GM12875 (cell line): Measurements from ENCODE around the gene RBM4B.

Experiments
- H3K4me3 ChIP-seq: one replicate; pipeline ENCODE4 v1.5.1; 2011; ENCODE audit warnings: low read depth, low read length, control low read depth
- TF ChIP-seq, protein P1 (sequence below): IDR thresholded peaks from 2 replicates; pipeline ENCODE4 v1.5.1; 2011; ENCODE audit warnings: low read depth, mild to moderate bottlenecking, control low read depth, inconsistent platforms, low read length, moderate library complexity, borderline replicate concordance; ENCODE audit not compliant: insufficient read depth

RBM4B gene

DNA sequence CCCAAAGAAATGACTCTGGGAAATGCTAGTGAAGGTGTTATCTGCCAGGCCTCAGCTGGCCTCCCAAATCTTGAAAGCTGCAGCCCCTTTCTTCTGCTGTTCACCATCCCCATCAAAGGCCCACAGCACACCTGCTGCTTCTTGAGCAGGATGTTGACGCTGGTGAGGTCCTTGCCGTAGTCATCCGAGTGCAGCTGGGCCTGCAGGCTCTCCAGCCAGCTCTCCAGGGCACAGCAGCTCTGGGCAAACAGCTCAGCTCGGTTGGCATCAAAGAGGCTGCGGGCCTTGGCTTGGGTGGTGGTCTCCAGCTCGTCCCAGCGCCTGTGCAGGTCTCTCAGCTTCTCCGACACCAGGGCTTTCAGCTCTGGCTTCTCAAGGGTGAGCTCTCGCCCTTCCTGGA, 18.5 kb upstream of the RBM4B start:
- TF ChIP-seq, protein P1, sequence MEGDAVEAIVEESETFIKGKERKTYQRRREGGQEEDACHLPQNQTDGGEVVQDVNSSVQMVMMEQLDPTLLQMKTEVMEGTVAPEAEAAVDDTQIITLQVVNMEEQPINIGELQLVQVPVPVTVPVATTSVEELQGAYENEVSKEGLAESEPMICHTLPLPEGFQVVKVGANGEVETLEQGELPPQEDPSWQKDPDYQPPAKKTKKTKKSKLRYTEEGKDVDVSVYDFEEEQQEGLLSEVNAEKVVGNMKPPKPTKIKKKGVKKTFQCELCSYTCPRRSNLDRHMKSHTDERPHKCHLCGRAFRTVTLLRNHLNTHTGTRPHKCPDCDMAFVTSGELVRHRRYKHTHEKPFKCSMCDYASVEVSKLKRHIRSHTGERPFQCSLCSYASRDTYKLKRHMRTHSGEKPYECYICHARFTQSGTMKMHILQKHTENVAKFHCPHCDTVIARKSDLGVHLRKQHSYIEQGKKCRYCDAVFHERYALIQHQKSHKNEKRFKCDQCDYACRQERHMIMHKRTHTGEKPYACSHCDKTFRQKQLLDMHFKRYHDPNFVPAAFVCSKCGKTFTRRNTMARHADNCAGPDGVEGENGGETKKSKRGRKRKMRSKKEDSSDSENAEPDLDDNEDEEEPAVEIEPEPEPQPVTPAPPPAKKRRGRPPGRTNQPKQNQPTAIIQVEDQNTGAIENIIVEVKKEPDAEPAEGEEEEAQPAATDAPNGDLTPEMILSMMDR: no peak
- H3K4me3 ChIP-seq: no peak overlapping the region

GRCh38 chr11:66694732-66695207, 17.1 kb upstream of the RBM4B start:
- no peak overlapping the region for H3K4me3 ChIP-seq
- TF ChIP-seq, protein P1: peak; percentile 92

- TF ChIP-seq, protein P1: no peak
- no peak overlapping the region for H3K4me3 ChIP-seq
Measured at GRCh38 chr11:66694056-66694410, 16.3 kb upstream of the RBM4B start.

DNA sequence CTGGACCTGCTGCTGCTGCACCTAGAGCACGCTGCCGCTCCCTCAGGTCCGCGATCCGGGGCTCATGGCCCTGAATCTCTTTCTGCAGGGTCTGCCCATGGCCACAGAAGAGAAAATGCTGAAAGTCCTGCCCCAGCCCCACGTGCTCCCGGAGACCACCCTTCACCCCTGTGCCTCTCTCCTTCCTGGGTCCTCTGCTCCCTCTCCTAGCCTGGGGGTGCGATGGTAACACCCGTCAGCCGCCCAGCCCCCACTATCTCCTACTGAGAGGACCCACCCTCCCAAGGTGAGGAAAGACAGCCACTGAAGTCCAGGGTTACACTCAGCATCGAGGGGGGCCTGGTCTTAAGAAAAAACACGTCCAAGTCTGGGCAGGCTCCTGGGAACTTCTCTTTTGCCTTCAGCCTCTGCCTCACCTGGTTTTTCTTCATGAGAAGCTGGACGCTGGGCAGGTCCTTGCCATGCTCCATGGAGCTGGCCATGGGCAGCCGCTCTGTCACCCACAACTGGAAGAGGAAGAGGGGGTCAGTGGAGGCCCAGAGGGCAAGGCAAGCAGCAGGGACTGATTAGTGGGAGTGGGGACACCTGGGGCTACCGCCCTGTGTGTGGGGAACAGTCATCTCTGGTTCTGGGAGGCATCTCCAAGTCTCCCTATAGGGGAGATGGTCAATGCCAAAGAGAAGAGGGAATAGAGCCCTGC, 15.8 kb upstream of the RBM4B start:
- no peak overlapping the region for H3K4me3 ChIP-seq
- TF ChIP-seq, protein P1: no peak

- no peak overlapping the region for H3K4me3 ChIP-seq
- TF ChIP-seq, protein P1: no peak
Measured at GRCh38 chr11:66692871-66693331, 15.2 kb upstream of the RBM4B start.

DNA sequence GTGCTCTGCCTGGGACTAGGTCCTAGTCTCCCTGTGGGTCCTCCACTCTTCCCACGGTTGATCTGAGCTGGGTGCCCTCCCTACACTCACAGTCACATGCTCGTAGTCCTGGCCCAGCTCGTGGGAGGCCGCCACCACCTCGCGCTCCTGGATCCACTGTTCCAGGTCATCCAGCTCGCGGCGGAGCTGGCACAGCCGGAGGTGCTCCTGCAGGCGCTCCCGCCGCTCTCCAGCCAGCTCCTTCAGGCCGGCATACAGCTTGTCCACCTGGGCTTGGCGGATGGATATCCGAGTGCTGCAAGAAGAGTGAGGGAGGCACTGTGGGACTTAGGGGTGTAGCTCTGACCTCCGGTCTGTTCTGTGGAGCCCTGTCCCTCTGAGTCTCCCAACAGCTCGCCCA, 14.8 kb upstream of the RBM4B start:
- TF ChIP-seq, protein P1: no peak
- no peak overlapping the region for H3K4me3 ChIP-seq

DNA sequence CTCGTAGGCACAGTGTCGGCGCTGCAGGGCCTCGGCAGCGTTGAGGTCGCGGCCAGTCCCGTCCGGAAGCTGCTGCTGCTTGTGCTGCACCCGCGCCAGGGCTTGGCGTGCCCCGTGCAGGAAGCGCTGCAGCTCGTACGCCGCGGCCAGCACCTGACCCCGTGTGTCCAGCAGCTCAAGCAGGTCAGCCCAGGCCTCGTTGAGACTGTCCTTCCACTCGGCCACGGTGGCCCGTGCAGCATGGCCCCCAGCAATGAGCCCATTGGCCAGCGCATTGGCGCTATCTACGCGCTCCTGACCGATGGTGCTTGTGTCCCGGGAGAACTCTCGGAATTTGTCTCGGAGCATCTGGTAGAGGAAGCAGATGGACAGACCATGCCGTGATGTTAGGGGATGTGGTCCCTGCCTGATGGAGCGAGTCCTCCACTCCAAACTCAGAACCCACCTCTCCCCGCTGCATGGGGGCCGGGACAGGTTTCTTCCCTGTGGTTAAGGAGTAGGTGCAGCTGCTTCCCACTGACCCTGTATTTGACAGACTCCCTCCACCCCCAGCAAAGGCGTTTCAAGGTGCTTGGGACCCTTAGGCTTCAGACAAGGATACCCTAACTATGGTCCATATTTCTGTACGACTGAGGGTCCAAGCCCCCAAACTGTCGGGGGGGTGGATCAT, 13.8 kb upstream of the RBM4B start:
- H3K4me3 ChIP-seq: no peak overlapping the region
- TF ChIP-seq, protein P1: no peak
